Bone marrow (tissue), 2 donors: ENCODE data around the gene HECTD3.
"Not testable (repeated sequence)": the region's sequence is repeated elsewhere in the genome, so short reads cannot be mapped to it uniquely, and the experiment has no call there.

Experiments used
- DNase-seq, 2 donors: peaks; one replicate each; lab custom pipeline; 2025; lab: John Stamatoyannopoulos, UW

The HECTD3 gene

DNA sequence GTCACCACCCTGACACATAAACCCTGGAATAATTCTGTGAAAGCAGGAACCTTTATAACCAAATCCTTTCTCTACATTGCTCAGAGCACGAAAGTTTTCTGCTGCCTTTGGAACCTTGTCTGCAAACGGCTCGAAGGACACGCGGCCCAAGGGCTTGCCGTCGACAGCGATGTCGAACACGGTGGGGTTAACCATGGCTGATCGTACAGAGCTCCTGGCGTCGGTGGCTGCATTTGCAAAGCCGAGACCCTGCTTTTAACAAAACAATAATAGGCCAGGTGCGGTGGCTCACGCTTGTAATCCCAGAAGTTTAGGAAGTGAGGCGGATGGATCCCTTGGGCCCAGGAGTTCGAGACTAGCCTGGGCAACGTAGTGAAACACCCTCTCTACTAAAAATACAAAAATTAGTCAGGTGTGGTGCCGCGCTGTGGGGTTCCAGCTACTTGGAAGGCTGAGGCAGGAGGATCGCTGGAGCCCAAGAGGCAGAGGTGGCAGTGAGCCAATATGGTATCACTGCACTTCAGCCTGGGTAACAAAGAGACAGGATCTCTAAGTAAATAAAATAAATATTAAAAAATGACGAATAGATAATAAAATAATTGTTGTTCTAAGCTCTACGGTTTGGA, 22.5 kb downstream of the HECTD3 start:
- DNase-seq: no peak

DNA sequence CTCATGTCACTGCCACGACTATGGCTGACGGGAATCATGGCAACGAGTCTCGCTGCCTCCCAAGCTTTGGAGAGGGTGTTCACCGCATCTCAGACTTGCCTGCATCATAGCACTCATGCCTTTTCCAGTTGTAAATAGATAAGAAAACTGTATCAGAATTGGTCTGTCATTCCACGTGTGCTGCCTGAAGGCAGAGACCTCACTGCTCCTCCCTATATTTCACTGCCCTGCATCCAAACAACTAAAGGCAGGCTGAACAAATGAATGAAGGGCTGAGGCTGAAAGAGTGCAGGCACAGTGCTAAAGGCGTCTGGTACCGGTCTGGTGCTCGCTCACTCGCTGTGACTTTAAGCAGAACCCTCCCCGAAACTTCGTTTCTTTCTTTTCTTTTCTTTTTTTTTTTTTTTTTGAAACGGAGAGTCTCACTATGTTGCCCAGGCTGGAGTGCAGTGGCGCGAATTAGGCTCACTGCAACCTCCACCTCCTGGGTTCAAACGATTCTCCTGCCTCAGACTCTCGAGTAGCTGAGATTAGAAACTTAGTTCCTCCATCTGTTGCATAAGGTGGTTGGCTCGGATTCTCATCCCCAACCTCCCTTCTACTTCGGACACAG, 25.3 kb downstream of the HECTD3 start:
- DNase-seq: no peak

DNA sequence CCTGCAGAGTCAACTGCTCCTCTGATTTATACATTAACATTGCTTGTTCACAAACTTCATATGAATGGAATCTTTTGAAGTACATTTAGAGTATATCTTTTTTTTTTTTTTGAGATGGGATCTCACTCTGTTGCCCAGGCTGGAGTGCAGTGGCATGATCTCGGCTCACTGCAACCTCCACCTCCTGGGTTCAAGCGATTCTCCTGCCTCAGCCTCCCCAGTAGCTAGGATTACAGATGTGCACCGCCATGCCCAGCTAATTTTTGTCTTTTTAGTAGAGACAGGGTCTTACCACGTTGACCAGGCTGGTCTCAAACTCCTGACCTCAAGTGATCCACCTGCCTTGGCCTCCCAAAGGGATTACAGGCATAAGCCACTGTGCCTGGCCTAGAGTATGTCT, 33.8 kb downstream of the HECTD3 start:
- DNase-seq: not testable (repeated sequence)

DNA sequence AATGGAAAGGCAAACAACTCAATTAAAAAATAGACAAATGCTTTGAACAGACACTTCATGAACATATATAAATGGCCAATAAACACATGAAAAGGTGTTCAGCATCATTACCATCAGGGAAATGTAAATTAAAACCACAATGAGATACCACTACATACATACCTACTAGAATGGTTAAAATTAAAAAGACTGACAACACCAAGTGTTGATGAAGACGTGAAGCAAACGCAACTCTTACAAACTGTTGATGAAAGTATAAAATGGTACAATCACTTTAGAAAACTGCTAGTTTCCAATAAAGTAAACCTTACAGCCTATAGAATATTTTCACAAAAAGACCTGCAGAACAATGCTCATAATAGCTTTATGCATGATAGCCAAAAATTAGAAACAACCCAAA, 34.9 kb downstream of the HECTD3 start:
- no peak for DNase-seq

DNA sequence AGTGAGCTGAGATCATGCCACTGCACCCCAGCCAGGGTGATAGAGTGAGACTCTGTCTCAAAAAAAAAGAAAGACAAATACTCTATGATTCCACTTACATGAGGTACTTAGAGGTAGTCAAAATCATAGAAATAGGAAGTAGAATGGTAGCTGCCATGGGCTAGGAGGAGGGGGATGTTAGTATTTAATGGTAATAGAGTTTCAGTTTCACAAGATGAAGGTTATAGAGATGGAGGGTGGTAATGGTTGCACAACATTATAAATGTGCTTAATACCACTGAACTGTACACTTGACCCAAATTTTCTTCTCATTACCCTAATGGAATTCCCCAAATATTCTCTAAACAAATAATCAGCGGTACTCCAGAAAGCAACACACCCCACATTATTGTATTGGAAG, 37.5 kb downstream of the HECTD3 start:
- no peak for DNase-seq

DNA sequence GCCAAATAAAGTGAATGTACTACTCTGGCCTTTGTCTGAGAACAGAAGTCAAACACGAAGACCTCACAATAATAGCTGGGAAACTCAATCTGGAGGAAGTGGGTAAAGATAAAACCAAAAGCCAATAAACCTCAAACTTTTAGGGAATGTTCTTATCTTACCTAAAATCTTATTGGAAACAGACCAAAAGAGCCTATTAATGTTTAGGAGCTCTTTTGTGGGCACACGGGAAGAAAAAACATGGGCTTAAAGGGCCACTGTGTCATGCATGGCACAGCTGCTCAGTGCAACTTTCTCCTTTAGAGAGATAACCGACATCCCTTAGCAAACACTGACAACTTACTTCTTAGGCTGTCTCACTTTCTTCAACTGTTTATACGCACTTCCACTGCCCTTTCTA, 40.8 kb downstream of the HECTD3 start:
- DNase-seq: no peak

DNA sequence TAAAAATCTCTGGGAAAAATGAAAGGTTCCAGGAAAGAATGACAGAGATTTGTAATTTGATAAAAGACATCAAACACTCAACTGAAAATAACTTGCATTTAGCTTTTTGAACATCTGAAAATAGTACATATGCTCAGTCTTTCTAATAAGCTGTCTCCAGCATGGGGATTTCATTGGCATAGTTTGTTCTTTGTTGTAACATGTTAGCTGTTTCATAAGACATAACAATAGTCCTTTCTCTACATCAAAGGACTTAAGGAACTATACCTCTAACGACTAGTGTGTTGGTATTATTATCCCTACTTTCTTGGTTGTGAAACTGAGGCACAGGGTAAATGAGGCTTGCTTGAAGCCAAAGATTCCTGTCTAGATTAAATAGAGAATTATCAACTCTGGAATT, 46.7 kb downstream of the HECTD3 start:
- no peak for DNase-seq

DNA sequence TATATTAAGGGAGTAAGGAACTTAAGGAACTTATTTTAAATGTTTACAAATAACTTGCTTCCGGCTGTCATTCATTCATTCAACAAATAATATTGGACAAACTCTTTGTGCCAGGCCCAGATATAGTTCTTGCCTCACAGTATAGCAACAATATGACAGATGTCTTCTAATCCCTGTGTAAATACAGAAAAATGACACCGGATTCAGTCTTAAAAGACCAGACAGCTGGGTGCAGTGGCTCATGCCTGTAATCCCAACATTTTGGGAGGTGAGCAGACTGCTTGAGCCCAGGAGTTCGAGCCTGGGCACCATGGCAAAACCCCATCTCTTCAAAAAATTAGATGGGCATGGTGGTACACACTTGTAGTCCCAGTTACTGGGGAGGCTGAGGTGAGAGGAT, 48.4 kb downstream of the HECTD3 start:
- no peak for DNase-seq

DNA sequence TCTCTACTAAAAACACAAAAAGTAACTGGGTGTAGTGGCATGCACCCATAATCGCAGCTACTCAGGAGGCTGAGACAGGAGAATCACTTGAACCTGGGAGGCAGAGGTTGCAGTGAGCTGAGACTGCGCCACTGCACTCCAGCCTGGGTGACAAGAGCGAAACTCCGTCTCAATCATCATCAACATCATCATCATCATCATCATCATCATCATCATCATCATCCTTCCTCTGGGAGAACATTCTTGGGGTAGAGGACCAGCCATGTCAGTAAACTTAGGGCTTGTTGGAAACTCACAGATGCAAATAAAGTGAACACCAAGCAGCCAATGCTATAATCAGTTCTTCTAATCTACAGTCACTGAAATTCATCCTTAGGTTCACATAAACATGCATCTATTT, 49.1 kb downstream of the HECTD3 start:
- DNase-seq: not testable (repeated sequence)

DNA sequence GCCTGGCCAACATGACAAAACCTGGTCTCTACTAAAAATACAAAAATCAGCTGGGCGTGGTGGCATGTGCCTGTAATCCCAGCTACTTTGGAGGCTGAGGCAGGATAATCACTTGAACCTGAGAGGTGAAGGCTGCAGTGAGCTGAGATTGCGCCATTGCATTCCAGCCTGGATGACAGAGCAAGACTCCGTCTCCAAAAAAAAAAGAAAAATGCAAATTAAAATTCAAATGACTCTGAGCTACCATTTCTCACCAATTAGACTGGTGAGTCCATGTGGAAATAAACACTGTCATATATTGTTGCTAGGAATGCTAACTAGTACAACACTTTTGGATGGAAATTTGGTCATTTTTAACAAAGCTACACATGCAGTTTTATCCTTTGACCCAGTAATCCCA, 53.6 kb downstream of the HECTD3 start:
- not testable (repeated sequence) for DNase-seq

DNA sequence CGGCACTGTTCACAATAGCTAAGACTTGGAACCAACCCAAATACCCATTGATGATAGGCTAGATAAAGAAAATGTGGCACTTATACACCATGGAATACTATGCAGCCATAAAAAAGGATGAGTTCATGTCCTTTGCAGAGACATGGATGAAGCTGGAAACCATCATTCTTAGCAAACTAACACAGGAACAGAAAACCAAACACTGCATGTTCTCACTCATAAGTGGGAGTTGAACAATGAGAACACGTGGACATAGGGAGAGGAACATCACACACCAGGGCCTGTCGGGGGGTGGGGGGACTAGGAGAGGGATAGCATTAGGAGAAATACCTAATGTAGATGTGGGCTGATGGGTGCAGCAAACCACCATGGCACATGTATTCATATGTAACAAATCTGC, 55.0 kb downstream of the HECTD3 start:
- DNase-seq: not testable (repeated sequence)
